ENCODE measurements around the gene ITM2A.

Gene ITM2A

DNA sequence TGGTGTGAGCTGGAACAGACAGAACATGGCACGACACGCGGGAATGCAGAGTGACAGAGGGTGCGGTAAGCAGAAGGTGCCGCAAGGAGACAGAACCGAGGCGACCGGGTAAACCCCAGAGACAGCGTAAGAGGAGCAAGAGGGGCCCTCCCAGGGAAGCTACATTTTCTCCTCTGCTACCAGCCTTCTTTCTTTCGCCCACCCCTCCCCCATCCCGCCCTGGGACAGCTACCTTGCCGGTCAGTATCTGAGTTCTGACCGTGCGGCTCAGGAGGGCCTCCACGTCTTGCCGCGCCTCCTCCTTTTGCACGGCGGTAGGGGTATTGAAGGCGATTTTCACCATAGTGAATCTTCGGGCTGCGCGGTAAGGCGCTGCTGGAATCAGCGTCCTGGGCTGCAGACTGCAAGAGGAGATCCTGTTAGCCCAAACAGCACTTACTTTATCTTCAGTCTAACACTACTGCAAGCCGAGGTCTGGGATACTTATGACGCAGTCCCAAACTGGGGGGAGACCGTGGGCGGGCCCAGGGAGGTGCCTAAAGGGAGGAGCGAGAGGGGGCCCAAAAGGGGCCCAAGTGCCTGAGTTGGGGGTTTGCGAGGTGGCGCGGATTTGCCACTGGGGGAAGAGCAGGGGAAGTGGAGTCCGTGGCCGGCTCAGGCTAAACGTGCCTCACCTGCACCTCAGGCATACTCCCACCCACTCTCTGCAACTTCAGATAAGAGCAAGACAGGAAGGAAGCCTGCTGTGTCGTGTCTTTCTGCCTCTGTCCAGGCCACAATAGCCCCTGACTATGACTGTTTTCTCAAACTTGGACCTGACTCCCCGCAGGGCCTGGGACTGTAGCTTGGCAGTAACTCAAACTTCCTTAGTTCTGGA is at the start of gene ITM2A:
TSS of gene ITM2A (minus strand) at position 462 of the 877 bp plus-strand sequence. CDS start at position 343, 119 bp downstream.
- peak; percentile 63 for DNase-seq

DNA sequence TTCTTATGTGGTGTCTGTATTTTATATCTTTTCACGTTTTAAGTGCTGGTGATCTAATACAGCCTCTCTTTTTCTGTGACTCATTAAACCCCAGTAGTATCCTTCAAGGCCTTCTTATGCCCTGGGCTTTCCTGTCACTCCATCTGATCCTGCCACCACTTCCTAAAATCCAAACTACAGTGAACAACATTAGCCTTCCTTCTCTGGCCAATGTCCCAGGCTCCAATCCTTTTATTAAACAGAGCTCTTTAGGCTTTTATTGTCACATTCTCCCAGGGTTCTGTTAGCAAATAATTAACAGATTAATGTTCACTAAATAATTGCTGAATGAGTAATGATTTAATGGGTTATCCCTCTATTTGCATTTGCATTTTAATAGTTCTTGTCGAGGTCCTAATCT is 47.9 kb upstream of the ITM2A start:
- DNase-seq = no peak

- no peak for DNase-seq
These were observed 46.8 kb upstream of the ITM2A start for GRCh38 chrX:79413963-79414362.

GRCh38 chrX:79412972-79413371 is 45.8 kb upstream of the ITM2A start:
- no peak for DNase-seq

GRCh38 chrX:79412166-79412565 is 45.0 kb upstream of the ITM2A start:
- no peak for DNase-seq

DNA sequence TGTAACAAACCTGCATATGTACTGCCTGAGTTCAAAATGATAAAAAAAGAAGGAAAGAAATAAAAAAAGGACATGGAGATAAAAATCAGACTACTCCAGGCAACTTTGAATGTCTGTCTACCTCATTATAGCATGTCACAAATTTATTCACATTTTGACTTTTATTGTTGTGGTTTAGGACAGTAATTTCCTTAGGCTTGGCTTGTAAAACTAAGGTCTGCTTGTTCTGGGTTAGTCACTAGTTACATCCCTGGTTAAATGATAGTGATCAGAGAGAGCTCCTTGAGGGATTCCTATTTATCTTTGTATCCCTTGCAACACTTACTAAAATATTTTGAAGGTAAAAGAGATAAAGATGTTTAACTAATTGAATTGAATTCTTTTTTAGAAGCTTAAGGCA is 42.5 kb upstream of the ITM2A start:
- no peak for DNase-seq

DNA sequence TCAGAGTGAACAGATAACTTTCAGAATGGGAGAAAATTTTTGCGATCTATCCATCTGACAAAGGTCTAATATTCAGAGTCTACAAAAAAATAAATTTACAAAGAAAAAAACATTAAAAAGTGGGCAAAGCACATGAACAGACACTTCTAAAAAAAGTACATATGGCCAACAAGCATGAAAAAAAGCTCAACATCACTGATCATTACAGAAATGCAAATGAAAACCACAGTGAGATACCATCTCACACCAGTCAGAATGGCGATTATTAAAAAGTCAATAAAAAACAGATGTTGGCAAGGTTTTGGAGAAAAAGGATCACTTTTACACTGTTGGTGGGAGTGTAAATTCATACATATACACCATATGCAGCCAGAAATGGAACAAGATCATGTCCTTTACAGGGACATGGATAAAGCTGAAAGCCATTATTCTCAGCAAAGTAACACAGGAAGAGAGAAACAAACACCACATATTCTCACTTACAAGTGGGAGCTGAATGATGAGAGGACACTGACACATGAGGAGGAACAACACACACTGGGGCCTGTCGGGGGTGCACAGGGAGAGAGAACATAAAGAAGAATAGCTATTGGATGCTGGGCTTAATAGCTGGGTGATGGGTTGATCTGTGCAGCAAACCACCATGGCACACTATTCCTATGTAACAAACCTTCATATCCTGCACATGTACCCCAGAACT is 41.6 kb upstream of the ITM2A start:
- no peak for DNase-seq

- DNase-seq = no peak
These were observed 33.5 kb upstream of the ITM2A start for GRCh38 chrX:79400623-79401022.

DNA sequence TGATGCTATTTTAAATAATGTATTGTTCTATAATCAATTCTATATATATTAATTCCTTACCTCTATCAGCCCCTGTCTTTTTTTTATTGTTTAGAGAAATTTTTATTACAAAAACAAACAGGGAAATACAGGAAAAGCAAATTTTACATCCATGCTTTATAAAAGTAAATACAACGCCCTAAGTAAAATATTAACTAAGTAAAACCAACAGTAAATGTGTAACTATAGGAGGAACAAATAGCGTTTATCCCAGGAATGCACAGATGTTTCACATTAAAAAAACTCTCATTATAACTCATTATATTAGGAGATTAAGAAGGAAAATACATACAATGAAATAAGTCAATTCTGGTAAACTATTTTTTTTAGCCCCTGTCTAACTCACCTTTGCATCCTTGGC is 8.2 kb upstream of the ITM2A start:
- no peak for DNase-seq

DNA sequence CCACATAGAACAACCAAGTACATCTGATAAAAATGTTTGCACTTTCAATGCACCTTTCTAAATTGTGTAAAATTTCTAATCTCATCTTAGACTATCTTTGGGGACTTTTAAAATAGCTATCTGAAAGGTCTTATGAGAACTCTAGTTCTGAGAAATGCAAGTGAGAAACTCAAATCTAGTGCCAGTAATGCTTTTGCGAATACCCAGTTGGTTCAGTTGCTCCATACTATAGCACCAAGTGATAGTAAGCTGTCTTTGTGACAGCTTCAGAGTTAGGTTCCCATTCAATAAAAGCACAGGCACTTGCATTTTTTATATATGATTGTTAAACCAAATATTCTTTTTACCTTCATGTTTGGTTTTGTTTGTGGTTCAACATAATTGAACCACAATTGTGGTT is 4.5 kb upstream of the ITM2A start:
- DNase-seq = no peak

DNA sequence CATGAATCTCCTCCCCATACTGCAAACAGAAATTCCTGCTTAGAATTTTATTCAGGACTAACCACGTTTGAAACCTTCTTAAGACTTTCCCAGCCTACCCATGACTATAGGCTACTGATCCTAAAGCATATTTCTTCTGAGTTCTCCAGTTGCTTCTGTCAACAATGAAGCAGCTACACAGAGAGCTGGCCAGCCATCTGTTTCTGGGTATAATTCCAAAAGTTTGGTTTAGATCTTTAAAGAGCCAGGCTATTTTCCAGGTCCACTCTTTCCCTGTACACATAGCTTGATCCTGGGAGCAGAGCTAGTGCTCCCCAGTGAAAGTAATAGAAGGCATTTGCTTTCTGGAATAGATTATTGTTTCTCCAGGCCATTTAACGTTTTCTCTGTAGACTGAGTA is 4.0 kb upstream of the ITM2A start:
- DNase-seq = no peak

DNA sequence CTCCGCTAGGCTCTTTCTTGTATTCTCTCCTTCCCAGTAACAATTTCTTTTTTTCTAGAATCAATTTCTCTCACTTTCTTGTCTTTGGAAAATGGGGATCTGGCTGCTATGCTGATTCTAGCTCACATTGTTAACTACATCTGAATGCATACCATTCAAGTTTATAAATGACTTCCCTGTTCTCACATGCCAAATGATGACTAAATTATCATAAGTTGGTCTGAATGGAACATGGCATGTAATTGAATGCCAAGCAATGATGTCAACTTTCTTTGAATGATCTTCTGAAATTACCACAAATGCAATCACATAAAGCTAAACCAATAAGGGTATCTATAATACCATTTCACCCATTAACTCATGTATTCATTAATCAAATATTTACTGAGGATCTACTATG is 2.7 kb upstream of the ITM2A start:
- no peak for DNase-seq

GRCh38 chrX:79368441-79368840 is 1.3 kb upstream of the ITM2A start:
- no peak for DNase-seq

GRCh38 chrX:79367907-79368306 is 773 bp upstream of the ITM2A start:
- DNase-seq = no peak

DNA sequence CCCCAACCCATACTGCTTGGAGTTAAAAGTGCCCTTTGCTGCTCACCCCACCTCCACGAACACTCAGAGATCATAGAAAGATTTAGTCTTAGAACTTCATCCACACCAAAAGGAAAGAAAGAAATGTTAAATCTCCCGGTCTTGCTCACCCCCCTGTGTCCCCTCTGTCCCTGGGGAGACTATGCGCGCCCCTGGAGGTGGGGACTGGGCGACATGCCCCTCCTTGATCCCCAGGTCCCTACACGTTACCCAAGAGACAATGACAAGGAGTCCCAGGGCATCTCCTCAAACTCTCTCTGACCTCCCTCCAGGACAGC is 620 bp downstream of the ITM2A start:
- no peak for DNase-seq

- no peak for DNase-seq
These were observed 1.5 kb downstream of the ITM2A start for GRCh38 chrX:79365591-79365990.

- no peak for DNase-seq
These were observed 2.8 kb downstream of the ITM2A start for GRCh38 chrX:79364306-79364705.

DNA sequence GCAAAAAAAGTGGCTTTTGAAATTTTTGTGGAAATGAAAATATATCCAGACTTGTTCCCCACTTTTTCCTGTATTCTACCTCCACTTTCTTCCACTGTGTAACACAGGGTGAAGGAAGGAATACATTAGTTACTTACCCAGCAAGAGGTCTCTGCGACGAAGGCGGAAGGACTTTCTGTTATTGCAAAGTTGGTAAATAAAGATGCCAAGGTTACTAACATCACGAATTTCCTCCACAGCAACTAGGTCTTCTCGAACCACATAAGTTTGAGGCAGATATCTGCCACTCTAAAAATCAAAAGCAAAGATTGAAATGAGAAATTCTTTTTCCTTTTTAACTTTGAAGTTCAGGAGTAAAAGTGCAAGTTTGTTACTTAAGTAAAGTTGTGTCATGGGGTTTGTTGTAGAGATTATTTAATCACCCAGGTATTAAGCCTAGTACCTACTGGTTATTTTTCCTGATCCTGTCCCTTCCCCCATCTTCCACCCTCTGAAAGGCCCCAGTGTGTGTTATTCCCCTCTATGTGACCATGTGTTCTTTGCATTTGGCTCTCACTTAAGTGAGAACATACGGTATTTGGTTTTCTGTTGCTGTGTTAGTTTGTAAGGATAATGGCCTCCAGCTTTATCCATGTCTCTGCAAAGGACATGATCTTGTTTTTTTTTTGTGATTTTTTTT is 5.8 kb downstream of the ITM2A start:
- DNase-seq = no peak

DNA sequence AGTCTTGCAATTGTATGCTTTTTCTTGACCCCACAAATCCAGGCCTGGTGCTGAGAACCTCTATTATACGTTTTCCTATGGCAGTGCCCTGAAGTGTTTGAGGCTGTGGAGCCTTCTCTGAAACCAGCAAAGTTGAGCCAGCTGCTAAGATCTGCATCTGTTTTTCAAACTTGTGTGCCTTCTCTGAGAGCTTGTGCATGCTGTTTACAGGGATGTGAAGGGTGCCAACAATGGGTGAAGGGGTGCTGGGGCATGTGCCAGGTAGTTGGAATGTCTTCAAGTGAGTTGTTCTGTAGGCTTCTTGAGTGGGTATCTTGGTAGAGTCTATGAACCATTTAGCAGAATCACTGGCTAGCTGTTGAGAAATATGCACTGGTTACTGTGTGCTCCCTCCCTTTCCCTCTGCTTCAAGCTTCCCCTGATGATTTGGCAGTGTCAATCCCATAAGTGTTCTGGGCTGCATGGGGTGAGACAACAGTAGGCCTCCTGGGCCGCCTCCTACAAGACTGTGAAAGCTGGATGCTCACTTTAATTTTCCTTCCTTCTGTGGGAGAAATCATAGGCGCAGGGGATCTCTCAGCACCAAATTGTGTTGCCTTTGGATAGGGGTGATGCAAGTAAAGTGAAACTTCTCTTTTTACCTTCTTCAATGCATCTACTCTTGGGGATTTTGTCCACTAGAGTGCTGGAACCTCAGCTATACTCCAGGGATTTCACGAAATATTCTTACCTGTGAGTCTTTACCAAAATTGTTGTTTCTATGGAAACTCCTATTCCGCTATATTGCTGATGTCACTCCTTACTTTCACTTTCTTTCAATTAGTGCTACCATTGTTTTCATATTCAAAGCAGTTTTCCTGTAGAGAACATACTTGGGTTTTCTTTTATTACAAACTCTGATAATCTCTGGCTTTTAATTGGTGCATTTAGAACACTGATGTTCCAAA is 30.0 kb downstream of the ITM2A start:
- no peak for DNase-seq

DNA sequence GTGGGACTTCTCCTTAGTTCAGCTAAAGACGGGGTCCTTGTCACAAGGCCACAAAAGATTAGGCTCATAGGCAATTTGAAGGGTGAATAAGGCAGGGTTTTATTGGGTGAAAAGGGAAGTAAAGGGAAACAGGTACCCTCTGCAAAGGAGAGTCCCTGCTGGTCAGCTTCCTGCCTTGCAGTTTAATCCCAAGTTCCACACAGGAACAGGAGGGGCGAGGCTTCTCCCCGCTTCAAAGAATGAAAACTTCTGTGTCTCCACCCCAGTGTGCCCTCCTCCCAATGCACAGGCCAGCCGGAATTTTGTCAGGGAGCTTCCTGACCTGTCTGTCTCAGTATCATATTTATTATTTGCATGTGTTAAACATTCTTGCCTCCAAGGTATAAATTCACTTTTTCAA is 37.1 kb downstream of the ITM2A start:
- DNase-seq = no peak

- DNase-seq = peak; percentile 19
These were observed 41.7 kb downstream of the ITM2A start for GRCh38 chrX:79325263-79325958.
